Dedifferentiated amniotic fluid mesenchymal stem cell (primary cell): Measurements from ENCODE around the gene GLRA3.
"Not testable (repeated sequence)": the region's sequence is repeated elsewhere in the genome, so short reads cannot be mapped to it uniquely, and the experiment has no call there.

ENCODE experiments used
- DNase-seq: peaks from one replicate; pipeline ENCODE4 v3.0.0-alpha.2; 2016; ENCODE audit errors: extremely low spot score

The GLRA3 gene

DNA sequence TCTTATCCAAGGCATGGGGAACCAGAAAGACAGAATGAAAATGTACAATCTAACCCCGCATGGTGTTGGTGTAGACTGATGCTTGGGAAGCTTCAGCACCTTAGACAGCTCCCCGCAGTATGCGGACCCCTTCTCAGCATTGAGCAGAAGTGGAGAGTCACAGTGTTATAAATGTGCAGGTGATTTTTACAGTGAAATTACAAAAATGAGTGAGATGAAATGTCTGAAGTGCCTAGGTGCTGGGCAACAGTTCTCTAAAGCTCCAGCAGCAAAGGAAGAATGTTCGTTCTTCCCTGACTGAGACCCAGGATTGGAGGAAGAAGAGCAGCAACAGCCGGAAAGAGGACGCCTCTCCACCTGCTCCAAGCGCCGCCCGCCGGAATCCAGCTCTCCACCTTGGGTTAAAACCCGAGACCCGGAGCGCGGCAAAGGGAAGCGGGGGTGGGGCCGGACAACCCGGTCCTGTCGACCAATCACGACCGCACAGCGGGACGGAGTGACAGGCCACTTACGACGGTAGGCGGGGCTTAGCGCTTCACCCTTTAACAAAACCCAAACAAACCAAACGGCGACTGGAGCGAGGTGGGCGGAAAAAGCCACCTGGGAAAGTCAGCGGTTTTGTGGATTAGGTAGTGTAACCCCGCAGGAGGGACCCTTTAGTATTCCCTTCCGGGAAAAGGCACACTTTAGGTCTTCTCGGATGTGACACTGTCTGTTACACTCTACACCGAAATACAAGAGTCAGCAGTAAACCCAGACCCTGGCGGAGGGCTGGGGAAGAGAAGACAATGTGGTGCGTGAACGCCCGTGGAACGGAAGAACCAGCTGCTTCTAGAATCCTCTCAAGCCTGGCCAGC is at the start of gene GLRA3:
TSS of gene GLRA3 (minus strand) at position 403 of the 857 bp plus-strand sequence. CDS start 436 bp downstream, outside the sequence.
- DNase-seq: peak; percentile 44

DNA sequence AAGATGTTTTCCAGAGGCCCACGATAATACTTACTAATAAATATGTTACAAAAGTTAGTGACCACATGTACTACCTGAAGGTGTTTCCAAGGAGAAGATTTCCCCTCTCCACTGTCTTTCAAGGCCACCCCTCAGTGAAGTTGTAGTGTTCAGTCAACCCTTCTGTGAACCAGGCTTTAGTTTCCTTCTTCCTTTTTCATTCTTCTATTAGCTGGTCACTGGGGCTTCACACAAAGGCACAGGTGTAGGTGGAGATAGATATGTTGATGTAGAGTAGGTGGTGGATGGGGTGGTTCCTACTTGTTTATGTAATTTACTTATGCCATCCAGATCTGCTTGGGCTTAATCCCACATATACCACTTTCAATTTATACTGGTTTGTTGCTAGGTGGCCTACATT is 45.9 kb upstream of the GLRA3 start:
- no peak for DNase-seq

DNA sequence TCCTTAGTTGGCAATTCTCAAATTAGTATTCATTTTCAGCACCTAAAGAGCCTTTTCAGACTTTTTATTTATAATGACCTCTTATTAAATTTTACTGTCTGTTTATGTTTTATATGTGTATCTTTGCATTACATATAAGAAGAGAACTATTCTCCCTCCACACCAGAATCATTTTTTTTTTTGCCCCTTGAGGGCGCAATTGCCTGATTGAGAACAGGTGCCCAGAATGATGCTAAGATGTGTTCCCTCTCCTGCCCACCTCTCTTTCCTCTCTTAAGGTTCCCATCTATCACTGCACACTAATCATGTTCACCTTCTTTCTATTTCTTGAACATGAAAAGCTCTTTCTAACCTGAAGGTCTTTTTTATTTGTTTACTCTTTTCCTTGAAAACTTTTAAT is 44.9 kb upstream of the GLRA3 start:
- no peak for DNase-seq

DNA sequence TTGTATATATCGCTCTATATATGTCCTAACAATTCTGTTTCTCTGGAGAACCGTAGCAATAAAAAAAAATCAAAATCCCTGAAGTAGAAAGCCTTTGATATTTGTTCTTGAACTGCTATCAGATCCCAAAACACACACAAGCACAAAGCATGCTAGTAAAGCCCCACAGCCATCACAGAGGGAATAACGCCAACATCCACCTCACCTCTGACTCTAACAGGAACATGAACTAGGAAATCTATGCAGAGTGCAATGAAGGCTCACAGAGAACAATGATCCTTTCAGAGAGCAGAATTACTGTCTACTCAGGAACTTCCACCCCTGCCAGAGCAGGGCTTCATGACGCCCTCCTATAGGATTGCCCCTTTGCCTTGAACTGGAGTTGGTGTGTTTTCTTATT is 44.1 kb upstream of the GLRA3 start:
- DNase-seq: not testable (repeated sequence)

DNA sequence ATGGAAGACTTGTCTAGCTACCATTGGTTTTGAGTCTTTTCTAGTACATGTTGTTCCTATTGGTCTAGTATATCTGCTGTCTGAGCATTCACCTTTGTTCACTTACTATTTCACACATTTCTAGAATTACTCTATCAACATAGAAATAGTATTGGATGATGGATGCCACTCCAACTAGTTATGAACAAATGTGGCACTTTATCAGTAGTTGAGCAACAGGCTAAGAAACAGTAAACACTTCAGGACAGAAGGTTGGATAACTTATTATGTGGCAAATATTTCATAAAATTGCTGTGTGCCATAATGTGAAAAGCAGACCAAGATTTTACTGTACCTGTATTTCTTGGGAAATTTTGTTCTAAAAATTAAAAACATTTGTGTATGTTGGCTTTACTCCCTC is 42.4 kb upstream of the GLRA3 start:
- no peak for DNase-seq

DNA sequence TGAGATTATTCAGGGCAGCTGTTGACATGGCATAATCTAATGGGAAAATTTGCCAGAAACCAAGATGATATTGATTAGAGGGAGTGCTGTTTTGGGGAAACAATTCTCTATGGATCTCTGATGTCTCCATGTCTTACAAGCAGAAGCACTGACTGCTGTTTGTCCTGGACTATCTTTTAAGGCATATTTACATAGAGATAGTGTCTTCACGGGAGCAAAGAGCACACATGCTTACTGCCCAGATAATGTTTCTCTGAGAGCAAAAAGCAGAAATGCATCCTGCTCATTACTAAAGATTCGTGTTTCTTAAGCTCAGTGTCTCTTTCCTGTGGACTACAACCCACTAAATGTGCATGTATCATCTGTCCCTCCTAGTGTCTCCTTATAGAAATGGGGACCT is 41.3 kb upstream of the GLRA3 start:
- no peak for DNase-seq

DNA sequence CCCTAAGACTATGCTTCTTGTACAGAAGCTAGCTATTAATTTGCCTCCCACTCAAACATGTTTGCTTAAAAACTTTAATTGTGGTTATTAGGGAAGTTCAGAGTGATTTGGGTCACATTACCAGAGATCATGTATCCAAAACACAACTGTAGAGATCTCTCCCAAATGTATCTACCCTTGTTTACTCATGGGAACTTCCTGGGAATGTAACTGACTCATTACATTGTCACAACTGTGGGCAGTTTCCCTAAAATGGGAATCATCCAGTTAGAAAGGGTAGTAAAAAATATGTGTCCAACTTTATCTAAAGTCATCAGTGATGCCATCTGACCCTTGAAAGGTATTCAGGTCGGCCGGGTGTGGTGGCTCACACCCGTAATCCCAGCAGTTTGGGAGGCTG is 40.3 kb upstream of the GLRA3 start:
- no peak for DNase-seq

DNA sequence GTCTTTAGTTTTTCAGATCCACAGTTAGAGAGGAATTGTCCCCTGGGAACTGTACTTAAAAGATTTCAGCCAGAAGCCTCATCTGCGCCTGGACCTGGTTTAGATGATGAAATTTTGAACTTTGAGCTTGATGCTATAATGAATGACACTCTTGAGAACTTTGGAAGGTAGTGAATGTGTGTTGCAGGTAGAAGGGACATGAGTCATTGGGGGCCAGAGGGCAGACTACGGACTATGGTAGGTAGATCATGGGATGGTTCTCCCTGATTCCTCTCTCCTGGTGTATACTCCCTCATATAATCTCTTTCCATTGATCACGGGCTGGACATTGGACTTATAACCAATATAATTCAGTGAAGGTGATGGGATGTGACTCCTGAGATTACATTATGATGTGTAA is 38.9 kb upstream of the GLRA3 start:
- no peak for DNase-seq

DNA sequence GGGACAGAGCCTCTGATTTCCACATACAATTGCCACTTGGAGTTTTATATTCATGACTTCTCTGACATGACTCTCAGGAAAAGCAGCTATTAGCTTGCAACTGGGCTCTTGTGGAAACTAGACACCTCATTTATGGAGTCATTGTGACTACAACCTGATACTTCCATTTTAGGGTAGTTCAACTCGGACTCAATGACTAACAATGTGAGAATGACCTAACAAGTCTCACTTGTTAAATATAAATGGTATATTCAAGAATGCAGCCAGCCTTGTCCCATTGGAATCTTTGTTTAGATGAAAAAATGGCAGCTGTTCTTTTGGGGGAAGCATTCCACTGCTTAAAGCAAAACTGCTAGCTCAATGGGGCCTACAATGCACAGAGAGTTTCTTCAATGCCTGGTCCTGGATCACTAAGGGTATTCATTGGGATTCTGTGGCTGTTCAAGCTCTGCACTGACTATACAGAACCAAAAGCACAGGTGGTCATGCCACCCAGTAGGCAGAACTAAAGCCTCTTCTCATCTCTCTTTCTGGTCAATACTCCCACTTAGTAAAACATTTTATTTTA is 36.5 kb upstream of the GLRA3 start:
- DNase-seq: no peak

DNA sequence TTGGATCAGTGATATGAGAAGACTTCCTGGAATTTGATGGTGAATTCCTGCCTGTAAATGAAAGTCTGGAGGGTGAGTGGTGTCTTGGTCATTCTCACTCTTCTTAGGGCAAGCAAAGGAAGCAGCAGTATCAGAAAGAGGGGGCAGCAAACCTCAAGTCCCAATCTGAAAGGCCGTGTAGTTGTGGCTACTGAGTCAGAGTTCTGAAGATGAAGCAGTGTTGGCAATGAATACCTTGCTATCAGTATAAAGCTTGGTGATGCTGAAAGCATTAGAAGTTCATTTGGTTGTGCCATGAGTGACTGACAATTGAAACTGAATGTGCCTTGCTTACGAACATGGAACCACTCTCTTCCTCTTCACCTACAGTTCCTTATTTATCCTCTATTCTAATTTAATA is 35.0 kb upstream of the GLRA3 start:
- no peak for DNase-seq

DNA sequence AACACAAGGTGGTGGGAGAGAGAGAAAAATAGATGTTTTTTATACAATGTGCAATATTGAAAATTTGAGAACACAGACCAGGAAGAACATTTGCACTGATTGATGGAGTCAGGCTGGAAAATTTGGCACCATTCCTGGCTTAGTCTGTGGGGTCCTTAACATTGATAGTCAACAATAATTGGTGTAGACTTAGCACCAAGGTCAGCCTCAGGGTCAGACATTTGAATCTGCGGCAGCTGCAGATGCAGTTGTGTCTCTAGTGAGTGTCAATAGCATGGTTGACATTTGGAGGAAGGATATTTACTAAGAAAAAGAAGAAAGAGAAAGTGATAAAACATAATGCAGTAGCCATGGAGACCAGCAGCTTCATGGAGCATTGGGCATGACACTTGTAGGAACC is 31.5 kb upstream of the GLRA3 start:
- DNase-seq: no peak

DNA sequence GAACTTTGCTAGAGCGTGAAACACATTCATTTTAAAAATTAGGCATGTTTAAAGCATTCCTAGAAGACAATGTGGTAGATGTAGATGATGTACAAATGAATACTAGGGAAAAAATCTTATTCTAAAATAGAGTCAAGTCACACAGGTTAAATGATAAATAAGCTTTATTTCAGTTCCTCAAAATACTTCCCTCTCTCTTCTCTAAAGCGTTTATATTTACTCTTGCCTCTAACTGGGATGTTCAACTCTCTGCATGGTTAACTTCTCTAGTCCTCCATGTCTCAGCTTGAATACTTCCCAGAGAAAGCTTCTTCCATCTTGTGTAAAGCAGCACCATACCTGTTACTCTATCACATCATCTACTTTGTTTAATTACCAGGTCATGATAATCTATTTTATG is 30.9 kb upstream of the GLRA3 start:
- DNase-seq: no peak

DNA sequence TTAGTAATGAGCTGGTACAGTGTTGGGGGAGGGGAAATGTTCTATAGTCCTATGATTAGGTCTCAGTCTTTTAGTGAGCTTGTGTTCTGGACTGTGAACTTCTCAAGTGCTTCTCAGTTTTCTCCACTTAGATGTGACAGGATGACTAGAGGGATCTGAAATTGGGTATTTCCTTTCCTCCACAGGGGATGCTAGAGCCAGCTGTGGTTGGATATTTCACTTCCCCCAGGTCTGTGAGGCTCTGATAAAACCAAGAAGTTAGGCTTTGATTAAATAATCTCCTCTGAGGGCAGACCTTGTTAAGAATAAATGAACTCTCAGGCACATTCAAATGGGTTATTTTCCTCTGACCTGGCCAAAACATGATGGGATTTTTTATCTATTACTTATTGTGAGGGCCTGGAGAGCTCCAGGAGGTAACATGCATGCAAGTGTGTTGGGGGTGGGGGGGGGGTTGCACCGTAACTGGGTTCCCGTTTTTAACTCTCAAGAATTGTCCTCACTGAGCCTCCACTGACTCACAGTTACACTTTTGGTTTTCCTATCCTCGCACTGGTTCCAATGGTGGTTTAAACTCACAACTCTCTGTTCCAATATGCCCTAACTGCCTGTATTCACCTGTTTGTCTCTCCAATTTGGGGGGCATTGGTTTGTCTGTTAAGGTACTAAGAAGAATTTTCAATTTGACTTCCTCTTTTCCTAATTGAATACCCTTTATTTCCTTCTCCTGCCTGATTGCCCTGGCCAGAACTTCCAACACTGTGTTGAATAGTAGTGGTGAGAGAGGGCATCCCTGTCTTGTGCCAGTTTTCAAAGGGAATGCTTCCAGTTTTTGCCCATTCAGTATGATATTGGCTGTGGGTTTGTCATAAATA is 28.1 kb upstream of the GLRA3 start:
- no peak for DNase-seq

DNA sequence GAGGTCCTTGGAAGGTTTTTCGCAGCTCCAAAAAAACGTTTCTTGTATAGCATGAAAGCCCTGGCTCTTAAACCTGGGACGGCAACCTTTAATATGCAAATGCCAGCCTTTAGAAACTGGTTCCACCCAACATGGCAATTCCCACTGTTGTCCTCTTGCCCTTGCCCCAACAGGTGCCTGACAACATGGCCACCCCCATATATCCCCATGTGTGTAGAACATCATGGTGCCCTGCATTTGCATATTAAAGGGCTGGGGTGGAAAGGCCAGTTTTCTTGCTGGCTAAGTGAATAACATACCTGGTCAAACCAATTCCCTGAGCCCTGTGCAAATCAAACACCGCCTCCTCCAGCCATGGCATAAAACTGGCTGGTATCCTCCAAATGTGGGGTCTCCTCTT is 26.0 kb upstream of the GLRA3 start:
- no peak for DNase-seq

DNA sequence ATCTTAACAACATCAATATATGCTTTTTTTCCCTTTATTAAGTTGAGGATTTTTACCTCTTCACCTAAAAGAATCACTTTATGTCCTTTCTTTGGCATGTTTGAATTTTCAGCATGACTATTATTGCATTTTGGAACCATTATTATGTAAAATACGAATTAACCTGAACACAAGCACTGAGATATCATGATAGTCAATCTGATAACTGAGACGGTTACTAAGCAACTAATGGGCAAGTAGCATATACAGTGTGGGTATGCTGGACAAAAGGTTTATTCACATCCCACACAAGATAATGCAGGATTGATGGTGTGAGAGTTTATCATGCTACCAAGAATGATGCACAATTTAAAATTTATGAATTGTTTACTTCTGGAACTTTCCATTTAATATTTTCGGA is 24.6 kb upstream of the GLRA3 start:
- no peak for DNase-seq

DNA sequence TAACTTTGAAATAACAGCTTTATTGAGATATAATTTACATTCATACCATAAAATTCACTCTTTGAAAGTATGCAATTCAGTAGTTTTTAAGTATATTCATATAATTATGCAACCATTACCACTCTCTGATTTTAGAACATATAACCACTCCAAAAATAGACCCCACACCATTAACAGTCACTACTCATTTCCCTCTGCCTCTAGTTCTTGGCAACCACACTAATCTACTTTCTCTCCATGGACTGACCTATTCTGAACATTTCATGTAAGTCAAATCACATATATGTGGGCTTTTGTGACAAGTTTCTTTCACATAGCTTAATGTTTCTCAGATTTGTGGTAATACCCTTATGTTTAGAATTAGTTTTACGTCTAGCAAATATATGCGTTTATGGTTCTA is 19.5 kb upstream of the GLRA3 start:
- no peak for DNase-seq

DNA sequence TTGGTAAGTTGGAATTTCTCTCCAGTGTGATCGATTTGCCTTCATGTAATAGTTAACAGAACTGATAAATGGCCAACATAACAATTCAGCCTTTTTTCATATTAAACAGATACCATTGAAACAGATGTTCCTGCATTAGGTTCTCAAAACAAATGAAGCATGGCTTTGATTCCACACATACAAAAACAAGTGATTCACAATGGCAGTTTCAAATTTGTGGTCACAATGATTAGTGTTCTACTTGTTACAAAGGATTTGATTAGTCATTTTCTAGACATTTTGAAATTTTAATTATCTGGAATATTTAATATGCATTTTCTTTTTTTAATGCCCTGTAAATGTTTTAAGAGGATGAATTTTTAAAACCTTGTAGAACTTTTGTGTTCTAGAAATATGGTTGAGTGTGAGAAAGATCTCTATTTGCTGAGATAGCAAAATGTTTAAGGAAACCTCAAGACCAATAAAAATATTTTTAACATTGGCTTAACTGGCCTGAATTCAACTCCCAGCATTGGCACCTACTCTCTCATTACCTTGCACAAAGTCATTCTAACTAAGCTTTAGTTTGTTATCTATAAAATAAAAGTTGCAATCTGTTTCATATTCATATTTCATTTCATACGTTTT is 18.9 kb upstream of the GLRA3 start:
- no peak for DNase-seq

DNA sequence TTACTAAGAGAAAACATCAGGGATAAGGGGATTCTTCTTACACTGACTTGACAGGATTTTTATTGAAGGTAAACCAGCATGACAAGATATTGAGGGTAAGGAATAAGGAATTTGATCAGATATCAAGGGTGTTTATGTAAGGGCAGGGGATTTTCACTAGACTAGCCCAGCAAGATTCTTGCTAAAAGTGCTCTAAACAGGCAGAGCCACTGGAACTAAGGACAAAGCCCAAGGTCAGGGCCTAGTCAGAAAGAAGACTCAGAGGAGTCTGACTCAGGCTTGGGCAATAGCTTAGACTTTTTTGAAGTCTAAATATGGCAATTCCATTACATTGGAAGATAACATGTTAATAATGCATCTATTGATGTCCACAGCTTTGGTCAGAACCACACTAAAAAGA is 6.5 kb upstream of the GLRA3 start:
- DNase-seq: no peak

DNA sequence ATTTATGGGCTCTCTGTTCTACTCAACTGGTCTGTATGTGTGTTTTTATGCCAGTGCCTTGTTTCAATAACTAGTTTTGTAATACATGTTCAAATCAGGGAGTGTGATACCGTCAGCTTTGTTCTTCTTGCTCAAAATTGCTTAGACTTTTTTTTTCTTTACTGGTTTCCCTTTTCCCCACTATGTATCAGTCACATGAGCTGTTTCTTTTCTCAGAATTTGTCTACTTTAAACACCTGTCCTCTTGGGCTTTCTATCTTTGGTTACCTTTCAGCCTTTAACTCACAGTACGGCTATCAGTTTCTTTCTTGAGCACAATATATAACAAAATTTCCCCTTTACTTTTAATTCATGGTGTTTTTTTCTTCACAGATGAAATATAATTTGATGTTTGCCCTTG is 5.4 kb upstream of the GLRA3 start:
- no peak for DNase-seq

DNA sequence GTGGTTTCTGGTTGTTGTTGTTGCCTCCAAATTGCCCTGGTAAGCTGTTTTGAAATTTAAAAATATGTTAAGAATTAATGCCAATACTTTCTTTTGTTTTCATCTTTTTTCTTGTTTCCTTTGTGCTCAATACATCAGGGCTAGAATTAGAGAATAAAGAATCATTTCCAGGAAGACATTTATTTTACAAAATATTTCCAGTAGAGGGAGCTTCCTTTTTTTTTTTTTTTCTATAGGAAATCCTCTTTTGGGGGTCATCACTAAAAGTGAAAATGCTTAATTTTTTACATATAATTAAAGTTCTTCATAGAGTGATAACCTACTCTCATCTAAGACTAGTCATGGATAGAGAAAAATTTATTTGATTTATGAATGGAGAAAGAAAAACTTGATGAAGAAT is 2.4 kb downstream of the GLRA3 start:
- no peak for DNase-seq

DNA sequence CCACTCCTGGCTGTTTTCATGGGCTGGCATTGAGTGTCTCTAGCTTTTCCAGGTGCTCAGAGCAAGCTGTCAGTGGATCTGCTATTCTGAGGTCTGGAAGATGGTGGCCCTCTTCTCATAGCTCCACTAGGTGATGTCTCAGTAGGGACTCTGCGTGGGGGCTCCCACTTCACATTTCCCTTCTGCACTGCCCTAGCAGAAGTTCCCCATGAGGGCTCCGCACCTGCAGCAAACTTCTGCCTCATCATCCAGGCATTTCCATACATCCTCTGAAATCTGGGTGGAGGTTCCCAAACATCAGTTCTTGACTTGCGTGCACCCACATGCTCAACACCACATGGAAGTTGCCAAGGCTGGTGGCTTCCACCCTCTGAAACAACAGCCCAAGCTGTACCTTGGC is 13.8 kb downstream of the GLRA3 start:
- no peak for DNase-seq

DNA sequence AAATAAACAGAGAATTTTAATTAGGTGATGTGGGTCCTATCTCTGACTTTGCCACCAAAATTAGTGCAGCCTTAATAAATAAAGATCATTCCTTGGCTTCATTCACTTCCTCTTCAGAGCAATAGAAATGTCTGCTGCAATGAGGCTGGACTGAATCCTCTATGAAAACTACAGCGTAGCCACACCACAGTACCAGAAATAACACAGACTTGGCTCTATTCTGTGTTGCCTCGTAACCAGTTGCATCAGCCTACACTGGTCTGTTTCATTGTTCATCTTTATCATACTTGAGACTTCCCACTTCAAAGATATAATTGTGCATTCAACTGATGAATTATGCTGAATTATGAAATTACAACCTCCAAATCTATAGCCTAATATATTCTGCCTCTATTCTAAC is 15.8 kb downstream of the GLRA3 start:
- no peak for DNase-seq
